Spleen (tissue), 7 donors: ENCODE measurements around the gene CTNNA1.
"Not testable (repeated sequence)": the region's sequence is repeated elsewhere in the genome, so short reads cannot be mapped to it uniquely, and the experiment has no call there.

Experiments used
- POLR2A ChIP-seq, 3 donors: fragments of 450-650 bp; IDR thresholded peaks; one replicate each; pipeline ENCODE4 v1.5.1; 2017; ENCODE audit warnings: antibody characterized with exemption in 3 of 3, mild to moderate bottlenecking in 1 of 3
- POLR2AphosphoS5 ChIP-seq, 3 donors: sonication (generic); formaldehyde crosslinking; IDR thresholded peaks; one replicate each; pipeline ENCODE4 v1.5.1; 2017; ENCODE audit warnings: antibody characterized with exemption in 3 of 3
- TF ChIP-seq, protein P1 (sequence below), 11 experiments: fragments of 200-600 bp in 7 of 11; fragments of 450-650 bp in 4 of 11; sonication (generic) in 4 of 11; IDR thresholded peaks in 8 of 11; conservative IDR thresholded peaks in 3 of 11; 1 replicate in 7 of 11; 2 replicates in 4 of 11; pipeline versions ENCODE4 v1.4.0 to v1.8.0; 2016 to 2021; ENCODE audit warnings: antibody characterized with exemption in 11 of 11, inconsistent platforms in 4 of 11, mild to moderate bottlenecking in 1 of 11
- donor health status: DM: no; HTN: no; CAD: no; lungs with moderate emphysema.
- donor health status: DM: no; HTN: no; CAD: no.
- donor health status: DM: no; HTN: no; CAD: no.

GRCh38 chr5:138730496-138730895, 22.7 kb upstream of the CTNNA1 start:
- TF ChIP-seq POLR2A, POLR2AphosphoS5 (IDR thresholded peaks at IDR 0.05): not testable (repeated sequence)
- TF ChIP-seq, protein P1, sequence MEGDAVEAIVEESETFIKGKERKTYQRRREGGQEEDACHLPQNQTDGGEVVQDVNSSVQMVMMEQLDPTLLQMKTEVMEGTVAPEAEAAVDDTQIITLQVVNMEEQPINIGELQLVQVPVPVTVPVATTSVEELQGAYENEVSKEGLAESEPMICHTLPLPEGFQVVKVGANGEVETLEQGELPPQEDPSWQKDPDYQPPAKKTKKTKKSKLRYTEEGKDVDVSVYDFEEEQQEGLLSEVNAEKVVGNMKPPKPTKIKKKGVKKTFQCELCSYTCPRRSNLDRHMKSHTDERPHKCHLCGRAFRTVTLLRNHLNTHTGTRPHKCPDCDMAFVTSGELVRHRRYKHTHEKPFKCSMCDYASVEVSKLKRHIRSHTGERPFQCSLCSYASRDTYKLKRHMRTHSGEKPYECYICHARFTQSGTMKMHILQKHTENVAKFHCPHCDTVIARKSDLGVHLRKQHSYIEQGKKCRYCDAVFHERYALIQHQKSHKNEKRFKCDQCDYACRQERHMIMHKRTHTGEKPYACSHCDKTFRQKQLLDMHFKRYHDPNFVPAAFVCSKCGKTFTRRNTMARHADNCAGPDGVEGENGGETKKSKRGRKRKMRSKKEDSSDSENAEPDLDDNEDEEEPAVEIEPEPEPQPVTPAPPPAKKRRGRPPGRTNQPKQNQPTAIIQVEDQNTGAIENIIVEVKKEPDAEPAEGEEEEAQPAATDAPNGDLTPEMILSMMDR (IDR thresholded peaks at IDR 0.05 in 8 of 11, conservative IDR thresholded peaks at IDR 0.05 in 3 of 11): not testable (repeated sequence)
